HG03103 (cell line): Measurements from ENCODE around the gene RPS2.
"Not testable (repeated sequence)": the region's sequence is repeated elsewhere in the genome, so short reads cannot be mapped to it uniquely, and the experiment has no call there.

Experiments used
- ATAC-seq: cut with Tn5 transposase; IDR thresholded peaks from one replicate; pipeline ENCODE4 v1.9.1; 2021; ENCODE audit warnings: low read depth; ENCODE audit not compliant: unreplicated experiment

The RPS2 gene

GRCh38 chr16:1923299-1924034, 41.2 kb downstream of the RPS2 start:
- no peak for ATAC-seq

- ATAC-seq, result no peak
Measured at GRCh38 chr16:1922357-1922756, 42.3 kb downstream of the RPS2 start.

- ATAC-seq, result no peak
Measured at GRCh38 chr16:1920727-1921171, 43.9 kb downstream of the RPS2 start.

GRCh38 chr16:1920122-1920521, 44.5 kb downstream of the RPS2 start:
- ATAC-seq, result not testable (repeated sequence)

- ATAC-seq, result no peak
Measured at GRCh38 chr16:1919327-1919998, 45.2 kb downstream of the RPS2 start.

- ATAC-seq, result no peak
Measured at GRCh38 chr16:1918351-1919326, 46.0 kb downstream of the RPS2 start, which contains the start of gene HS3ST6. Gene HS3ST6 (minus strand): TSS chr16:1918415. CDS start chr16:1918323, 92 bp downstream.

GRCh38 chr16:1917665-1918350, 46.8 kb downstream of the RPS2 start:
- ATAC-seq, result no peak

- no peak for ATAC-seq
Measured at GRCh38 chr16:1917056-1917664, 47.5 kb downstream of the RPS2 start.

- no peak for ATAC-seq
Measured at GRCh38 chr16:1916640-1916990, 48.0 kb downstream of the RPS2 start.

GRCh38 chr16:1915732-1916639, 48.6 kb downstream of the RPS2 start:
- no peak for ATAC-seq

GRCh38 chr16:1914988-1915387, 49.6 kb downstream of the RPS2 start:
- ATAC-seq, result no peak

- ATAC-seq, result no peak
Measured at GRCh38 chr16:1914084-1914608, 50.5 kb downstream of the RPS2 start.

GRCh38 chr16:1913327-1914083, 51.1 kb downstream of the RPS2 start:
- no peak for ATAC-seq

GRCh38 chr16:1912215-1912543, 52.4 kb downstream of the RPS2 start:
- ATAC-seq, result no peak
